ENCODE results near the gene PLPPR5.

GRCh38 chr1:99049745-99050144 lies 45.1 kb upstream of the PLPPR5 start:
- TF ChIP-seq CTCF (IDR thresholded peaks at IDR 0.05) (no peak), POLR2A (IDR thresholded peaks at IDR 0.05) (no peak)
